HepG2 (cell line): ENCODE measurements around the gene C19orf47.

Source experiments
- CTCF ChIP-seq: sonication (generic); formaldehyde crosslinking; IDR thresholded peaks from 2 replicates; pipeline ENCODE4 v1.5.0; 2020; ENCODE audit warnings: mild to moderate bottlenecking, missing genetic modification reagents, moderate library complexity
- GABPB1 ChIP-seq: IDR thresholded peaks from 2 replicates; pipeline ENCODE4 v1.6.1; 2016; ENCODE audit warnings: mild to moderate bottlenecking, missing genetic modification reagents, moderate library complexity, missing compliant biosample characterization
- POLR2A ChIP-seq, 2 experiments: IDR thresholded peaks; 2 replicates each; pipeline ENCODE4 v1.6.1; 2011; ENCODE audit warnings: low read depth in 2 of 2, low read length in 2 of 2, mild to moderate bottlenecking in 1 of 2, moderate library complexity in 1 of 2; ENCODE audit not compliant: insufficient read depth in 1 of 2
- PRDM10 ChIP-seq: sonication (generic); formaldehyde crosslinking; IDR thresholded peaks from 2 replicates; pipeline ENCODE4 v1.4.0; 2020; ENCODE audit warnings: low read depth, missing genetic modification reagents
- RAD21 ChIP-seq: fragments of 450-650 bp; formaldehyde crosslinking; IDR thresholded peaks from 2 replicates; pipeline ENCODE4 v1.5.0; 2020; ENCODE audit warnings: mild to moderate bottlenecking

GRCh38 chr19:40381321-40381720, 33.1 kb upstream of the C19orf47 start:
- no peak for TF ChIP-seq CTCF (CRISPR knock-in tag)
- TF ChIP-seq POLR2A (IDR thresholded peaks at IDR 0.05; ENCODE audit: insufficient read depth in 1 of 2, low read depth in 2 of 2, low read length in 2 of 2) = no peak
- TF ChIP-seq GABPB1 (CRISPR knock-in tag) = no peak
- no peak for TF ChIP-seq RAD21 (CRISPR knock-in tag)
- no peak for TF ChIP-seq PRDM10 (CRISPR knock-in tag)
